ENCODE results near the gene PTRH1.

Gene PTRH1

GRCh38 chr9:127710204-127710783 lies 5.2 kb downstream of the PTRH1 start:
- TF ChIP-seq CTCF (conservative IDR thresholded peaks at IDR 0.05; ENCODE audit: low read length) = no peak
- DNase-seq (ENCODE audit: low read depth) = no peak

GRCh38 chr9:127708952-127709587 lies 6.4 kb downstream of the PTRH1 start:
- H3K4me3 ChIP-seq (ENCODE audit: low read length) = no peak overlapping the region
- DNase-seq (ENCODE audit: low read depth) = no peak
- TF ChIP-seq CTCF (conservative IDR thresholded peaks at IDR 0.05; ENCODE audit: low read length) = no peak

More at GRCh38 chr9:127710204-127710783, 5.2 kb downstream of the PTRH1 start:
- no peak overlapping the region for H3K4me3 ChIP-seq (ENCODE audit: low read length)

GRCh38 chr9:127707766-127708165 lies 7.7 kb downstream of the PTRH1 start:
- DNase-seq (ENCODE audit: low read depth) = no peak
- no peak for TF ChIP-seq CTCF (conservative IDR thresholded peaks at IDR 0.05; ENCODE audit: low read length)
- no peak overlapping the region for H3K4me3 ChIP-seq (ENCODE audit: low read length)

GRCh38 chr9:127706836-127707241 lies 8.6 kb downstream of the PTRH1 start, which contains the start of gene CFAP157:
CFAP157 (plus strand) TSS chr9:127706988; CDS start chr9:127707032, 44 bp downstream.
- no peak for TF ChIP-seq CTCF (conservative IDR thresholded peaks at IDR 0.05; ENCODE audit: low read length)
- H3K4me3 ChIP-seq (ENCODE audit: low read length) = no peak within 1 kb of the TSS
- no peak for DNase-seq (ENCODE audit: low read depth)

GRCh38 chr9:127705577-127706379 lies 9.7 kb downstream of the PTRH1 start:
- DNase-seq (ENCODE audit: low read depth) = no peak
- no peak overlapping the region for H3K4me3 ChIP-seq (ENCODE audit: low read length)
- no peak for TF ChIP-seq CTCF (conservative IDR thresholded peaks at IDR 0.05; ENCODE audit: low read length)

GRCh38 chr9:127703289-127703946 lies 12.0 kb downstream of the PTRH1 start:
- H3K4me3 ChIP-seq (ENCODE audit: low read length) = no peak overlapping the region
- DNase-seq (ENCODE audit: low read depth) = no peak
- TF ChIP-seq CTCF (conservative IDR thresholded peaks at IDR 0.05; ENCODE audit: low read length) = no peak
